Measurements from ENCODE around the gene SNX3. TPM values are rescaled to one million over a fixed set of nuclear protein-coding genes. Genes with fewer than 3 reads are reported as not detected.

The SNX3 gene
- total RNA-seq, 1 experiment from 2014 or later = 104 TPM

GRCh38 chr6:108238322-108238721 lies 22.5 kb downstream of the SNX3 start:
- H3K27ac ChIP-seq (ENCODE audit: low read depth, low read length, poor library complexity, severe bottlenecking) = no peak overlapping the region
- ChIA-PET CTCF (no interaction called here), POLR2A (ENCODE audit: low non-redundant PET) (no interaction called here)
- H3K4me1 ChIP-seq (ENCODE audit: insufficient read depth, low read length, poor library complexity, severe bottlenecking) = no peaks in the 10 kb centered on the region
- TF ChIP-seq CTCF (conservative IDR thresholded peaks at IDR 0.05; ENCODE audit: low read depth, low read length) (no peak), EZH2 (IDR thresholded peaks at IDR 0.05; ENCODE audit: borderline replicate concordance, low read depth, low read length, poor library complexity, severe bottlenecking) (no peak)
- no TSS peak for BruUV-seq (replicated peaks)
- intact Hi-C loops (cut with micrococcal nuclease; ENCODE audit: unreplicated experiment) = no loop called here
- H3K9me3 ChIP-seq (ENCODE audit: low read depth, low read length, poor library complexity, severe bottlenecking) = peaks cover 11% of the 10 kb centered on the region
- H3K4me3 ChIP-seq (ENCODE audit: low read depth, low read length, poor library complexity, severe bottlenecking) = no peak overlapping the region
- no peaks in the 10 kb centered on the region for H3K36me3 ChIP-seq (ENCODE audit: insufficient read depth, low read length, poor library complexity, severe bottlenecking)
- H3K27me3 ChIP-seq (replicated peaks; ENCODE audit: insufficient read depth, low read depth, low read length, poor library complexity) = no peaks in the 10 kb centered on the region
- no peak for DNase-seq (ENCODE audit: low spot score)

GRCh38 chr6:108236791-108237190 lies 24.0 kb downstream of the SNX3 start:
- H3K27me3 ChIP-seq (replicated peaks; ENCODE audit: insufficient read depth, low read depth, low read length, poor library complexity) = no peaks in the 10 kb centered on the region
- BruUV-seq (replicated peaks) = no TSS peak
- DNase-seq (ENCODE audit: low spot score) = no peak
- H3K36me3 ChIP-seq (ENCODE audit: insufficient read depth, low read length, poor library complexity, severe bottlenecking) = no peaks in the 10 kb centered on the region
- TF ChIP-seq EZH2 (IDR thresholded peaks at IDR 0.05; ENCODE audit: borderline replicate concordance, low read depth, low read length, poor library complexity, severe bottlenecking) (no peak), CTCF (conservative IDR thresholded peaks at IDR 0.05; ENCODE audit: low read depth, low read length) (no peak)
- POLR2A ChIA-PET (ENCODE audit: low non-redundant PET) = no interaction called here
- CTCF ChIA-PET = no interaction called here
- H3K27ac ChIP-seq (ENCODE audit: low read depth, low read length, poor library complexity, severe bottlenecking) = no peak overlapping the region
- H3K4me3 ChIP-seq (ENCODE audit: low read depth, low read length, poor library complexity, severe bottlenecking) = no peak overlapping the region
- intact Hi-C loops (cut with micrococcal nuclease; ENCODE audit: unreplicated experiment) = no loop called here
- no peaks in the 10 kb centered on the region for H3K4me1 ChIP-seq (ENCODE audit: insufficient read depth, low read length, poor library complexity, severe bottlenecking)
- H3K9me3 ChIP-seq (ENCODE audit: low read depth, low read length, poor library complexity, severe bottlenecking) = no peaks in the 10 kb centered on the region

GRCh38 chr6:108235127-108235526 lies 25.7 kb downstream of the SNX3 start:
- no peak for DNase-seq (ENCODE audit: low spot score)
- Histone ChIP-seq H3K36me3 (ENCODE audit: insufficient read depth, low read length, poor library complexity, severe bottlenecking) (no peaks in the 10 kb centered on the region), H3K4me3 (ENCODE audit: low read depth, low read length, poor library complexity, severe bottlenecking) (no peak overlapping the region), H3K9me3 (ENCODE audit: low read depth, low read length, poor library complexity, severe bottlenecking) (no peaks in the 10 kb centered on the region), H3K27ac (ENCODE audit: low read depth, low read length, poor library complexity, severe bottlenecking) (no peak overlapping the region), H3K4me1 (ENCODE audit: insufficient read depth, low read length, poor library complexity, severe bottlenecking) (no peaks in the 10 kb centered on the region), H3K27me3 (replicated peaks; ENCODE audit: insufficient read depth, low read depth, low read length, poor library complexity) (no peaks in the 10 kb centered on the region)
- BruUV-seq (replicated peaks) = no TSS peak
- intact Hi-C loops (cut with micrococcal nuclease; ENCODE audit: unreplicated experiment) = no loop called here
- CTCF ChIA-PET = no interaction called here
- POLR2A ChIA-PET (ENCODE audit: low non-redundant PET) = no interaction called here
- TF ChIP-seq EZH2 (IDR thresholded peaks at IDR 0.05; ENCODE audit: borderline replicate concordance, low read depth, low read length, poor library complexity, severe bottlenecking) (no peak), CTCF (conservative IDR thresholded peaks at IDR 0.05; ENCODE audit: low read depth, low read length) (no peak)

Data from A673 (cell line).